RWPE1 (cell line): ENCODE measurements around the gene PTPRN2.

Source experiments
- CTCF ChIA-PET: fragments of 350-600 bp; sonication (Branson Sonifier 250); formaldehyde crosslinking; extraction: SDS; loops from one replicate; lab custom pipeline; 2021; lab: Yijun Ruan, JAX
- POLR2A ChIA-PET: fragments of 400-600 bp; formaldehyde crosslinking; extraction: SDS; loops from one replicate; lab custom pipeline; 2020; ENCODE audit warnings: antibody characterized with exemption; ENCODE audit not compliant: low non-redundant PET; lab: Yijun Ruan, JAX
- DNase-seq: peaks from one replicate; pipeline ENCODE4 v3.0.0; 2012; ENCODE audit warnings: low spot score
- H3K27ac ChIP-seq: fragments of 450-650 bp; 2 replicates; pipeline ENCODE4 v1.5.1; 2017
- TF ChIP-seq, protein P1 (sequence below): fragments of 450-650 bp; conservative IDR thresholded peaks from 2 replicates; pipeline ENCODE4 v1.5.1; 2017; ENCODE audit warnings: low read depth, mild to moderate bottlenecking

The PTPRN2 gene

GRCh38 chr7:158074896-158075632, 512.6 kb downstream of the PTPRN2 start:
- DNase-seq: no peak
- TF ChIP-seq, protein P1, sequence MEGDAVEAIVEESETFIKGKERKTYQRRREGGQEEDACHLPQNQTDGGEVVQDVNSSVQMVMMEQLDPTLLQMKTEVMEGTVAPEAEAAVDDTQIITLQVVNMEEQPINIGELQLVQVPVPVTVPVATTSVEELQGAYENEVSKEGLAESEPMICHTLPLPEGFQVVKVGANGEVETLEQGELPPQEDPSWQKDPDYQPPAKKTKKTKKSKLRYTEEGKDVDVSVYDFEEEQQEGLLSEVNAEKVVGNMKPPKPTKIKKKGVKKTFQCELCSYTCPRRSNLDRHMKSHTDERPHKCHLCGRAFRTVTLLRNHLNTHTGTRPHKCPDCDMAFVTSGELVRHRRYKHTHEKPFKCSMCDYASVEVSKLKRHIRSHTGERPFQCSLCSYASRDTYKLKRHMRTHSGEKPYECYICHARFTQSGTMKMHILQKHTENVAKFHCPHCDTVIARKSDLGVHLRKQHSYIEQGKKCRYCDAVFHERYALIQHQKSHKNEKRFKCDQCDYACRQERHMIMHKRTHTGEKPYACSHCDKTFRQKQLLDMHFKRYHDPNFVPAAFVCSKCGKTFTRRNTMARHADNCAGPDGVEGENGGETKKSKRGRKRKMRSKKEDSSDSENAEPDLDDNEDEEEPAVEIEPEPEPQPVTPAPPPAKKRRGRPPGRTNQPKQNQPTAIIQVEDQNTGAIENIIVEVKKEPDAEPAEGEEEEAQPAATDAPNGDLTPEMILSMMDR: no peak
- POLR2A ChIA-PET: no interaction called here
- no peak overlapping the region for H3K27ac ChIP-seq
- CTCF ChIA-PET: no interaction called here

DNA sequence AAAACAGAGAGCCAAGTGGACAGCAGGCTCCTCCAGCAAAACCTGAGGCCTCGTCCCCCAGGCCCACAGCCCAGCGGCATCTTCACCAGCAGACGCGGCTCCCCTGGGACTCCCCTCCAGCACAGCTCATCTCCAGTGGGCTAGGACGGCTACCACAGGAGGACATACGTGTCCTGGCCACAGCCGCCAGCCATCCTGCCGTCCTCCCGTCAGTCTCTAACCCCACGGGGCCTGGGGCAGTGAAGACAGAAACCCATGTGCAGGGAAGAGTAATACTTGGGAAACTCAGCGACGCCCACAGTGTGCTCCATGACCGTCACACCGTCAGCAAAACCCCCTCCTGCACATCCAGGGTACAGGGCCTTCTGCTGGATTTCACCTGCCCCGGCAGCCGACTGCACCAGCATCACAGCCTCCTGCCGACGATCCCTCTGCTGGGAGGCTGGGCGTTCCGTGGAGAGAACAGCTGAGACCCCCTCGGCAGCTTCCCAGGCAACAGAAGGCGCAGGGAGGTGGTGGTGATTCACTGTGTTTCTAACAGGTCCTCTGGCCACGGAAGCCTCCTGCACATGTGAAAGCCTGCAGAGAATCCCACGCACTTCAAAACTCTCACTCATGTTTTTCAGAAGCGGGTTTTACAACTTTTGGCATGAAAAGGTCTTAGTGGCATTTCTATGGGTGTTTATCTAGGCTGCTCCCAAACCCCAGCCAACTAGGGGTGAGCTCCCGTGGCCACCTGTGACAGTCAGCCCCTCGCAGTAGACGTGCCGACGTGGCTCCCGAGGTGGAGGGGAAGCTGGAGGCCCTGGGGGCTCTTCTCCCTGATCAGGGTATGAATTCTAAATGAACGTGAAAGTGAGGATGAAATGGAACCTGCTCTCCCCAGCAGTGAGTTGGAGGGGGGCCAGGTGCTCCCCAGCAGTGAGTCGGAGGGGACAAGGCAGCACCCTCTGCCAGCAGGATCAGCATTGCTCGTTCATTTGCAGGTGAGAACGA, 513.5 kb downstream of the PTPRN2 start:
- ChIA-PET POLR2A (no interaction called here), CTCF (no interaction called here)
- no peak for DNase-seq
- no peak overlapping the region for H3K27ac ChIP-seq
- TF ChIP-seq, protein P1: no peak

- ChIA-PET CTCF (no interaction called here), POLR2A (no interaction called here)
- no peak for DNase-seq
- H3K27ac ChIP-seq: no peak overlapping the region
- TF ChIP-seq, protein P1: no peak
Measured at GRCh38 chr7:158072991-158073730, 514.5 kb downstream of the PTPRN2 start.

- TF ChIP-seq, protein P1: no peak
- no peak for DNase-seq
- ChIA-PET CTCF (no interaction called here), POLR2A (no interaction called here)
- H3K27ac ChIP-seq: no peak overlapping the region
Measured at GRCh38 chr7:158070222-158070920, 517.3 kb downstream of the PTPRN2 start.

GRCh38 chr7:158068853-158069252, 518.8 kb downstream of the PTPRN2 start:
- ChIA-PET CTCF (no interaction called here), POLR2A (no interaction called here)
- TF ChIP-seq, protein P1: no peak
- H3K27ac ChIP-seq: no peak overlapping the region
- no peak for DNase-seq
